HG03066 (cell line): ENCODE data around the gene HOXC9.

ENCODE experiments used
- ATAC-seq: cut with Tn5 transposase; IDR thresholded peaks from one replicate; pipeline ENCODE4 v1.9.1; 2021; ENCODE audit warnings: low read depth; ENCODE audit not compliant: unreplicated experiment

Gene HOXC9

GRCh38 chr12:53963005-53963404 lies 37.0 kb upstream of the HOXC9 start:
- no peak for ATAC-seq

GRCh38 chr12:53963434-53964314 lies 36.3 kb upstream of the HOXC9 start:
- no peak for ATAC-seq

GRCh38 chr12:53964315-53964713 lies 35.6 kb upstream of the HOXC9 start:
- no peak for ATAC-seq

GRCh38 chr12:53965281-53966084 lies 34.5 kb upstream of the HOXC9 start:
- no peak for ATAC-seq

- ATAC-seq: no peak
Observed at GRCh38 chr12:53966085-53966384, 33.9 kb upstream of the HOXC9 start.

- no peak for ATAC-seq
Observed at GRCh38 chr12:53966385-53967133, 33.4 kb upstream of the HOXC9 start.

- no peak for ATAC-seq
Observed at GRCh38 chr12:53967421-53967925, 32.5 kb upstream of the HOXC9 start.

- ATAC-seq: no peak
Observed at GRCh38 chr12:53968214-53969127, 31.5 kb upstream of the HOXC9 start.

- no peak for ATAC-seq
Observed at GRCh38 chr12:53969588-53970259, 30.2 kb upstream of the HOXC9 start.

GRCh38 chr12:53970451-53970850 lies 29.5 kb upstream of the HOXC9 start:
- ATAC-seq: no peak

GRCh38 chr12:53971129-53971528 lies 28.8 kb upstream of the HOXC9 start:
- ATAC-seq: no peak

- no peak for ATAC-seq
Observed at GRCh38 chr12:53971686-53972085, 28.3 kb upstream of the HOXC9 start.

GRCh38 chr12:53972152-53972702 lies 27.7 kb upstream of the HOXC9 start:
- ATAC-seq: no peak

- ATAC-seq: no peak
Observed at GRCh38 chr12:53972722-53973235, 27.2 kb upstream of the HOXC9 start, which contains the start of gene HOXC11. TSS of gene HOXC11 (plus strand) at chr12:53973126. CDS start at chr12:53973242, 116 bp downstream.

GRCh38 chr12:53973236-53974042 lies 26.5 kb upstream of the HOXC9 start:
- ATAC-seq: no peak

GRCh38 chr12:53974084-53975063 lies 25.6 kb upstream of the HOXC9 start, which contains the start of gene HOTAIR:
TSS of gene HOTAIR (minus strand) at chr12:53974954.
- ATAC-seq: no peak

- no peak for ATAC-seq
Observed at GRCh38 chr12:53975064-53975471, 24.9 kb upstream of the HOXC9 start.
